Amniotic stem cell (primary cell): Measurements from ENCODE around the gene CLSTN2.
A peak's percentile ranks its signal among the peaks of the same experiment; 100 is the strongest.

Source experiments
- DNase-seq: peaks from one replicate; lab custom pipeline; 2025; lab: John Stamatoyannopoulos, UW

CLSTN2 gene

DNA sequence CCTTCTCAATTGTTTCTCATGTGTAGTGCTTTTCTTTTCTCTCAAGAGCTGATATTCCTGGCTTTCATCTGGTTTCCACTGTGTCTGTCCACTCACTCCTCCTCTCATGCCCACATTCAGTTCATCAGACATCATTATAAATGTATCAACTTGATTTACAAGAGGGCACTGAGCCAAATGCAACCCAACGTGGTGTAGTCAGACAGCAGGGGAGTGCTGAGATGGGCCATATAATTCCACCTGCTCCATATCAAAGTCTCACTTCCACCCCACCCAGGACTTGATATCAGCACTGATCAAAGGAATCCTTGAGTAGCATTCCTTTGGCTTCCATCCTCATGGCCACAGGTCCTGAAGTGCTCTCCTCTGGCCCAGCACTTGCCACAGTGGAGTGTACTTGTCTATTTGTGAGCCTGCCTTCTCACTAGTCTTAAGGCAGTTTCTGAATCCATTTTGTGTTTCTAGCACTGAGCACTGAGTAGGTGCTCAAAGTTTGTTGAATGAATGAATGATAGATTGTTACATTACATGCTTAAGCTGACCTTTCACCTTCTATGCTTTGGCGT lies 252.8 kb downstream of the CLSTN2 start:
- no peak for DNase-seq

DNA sequence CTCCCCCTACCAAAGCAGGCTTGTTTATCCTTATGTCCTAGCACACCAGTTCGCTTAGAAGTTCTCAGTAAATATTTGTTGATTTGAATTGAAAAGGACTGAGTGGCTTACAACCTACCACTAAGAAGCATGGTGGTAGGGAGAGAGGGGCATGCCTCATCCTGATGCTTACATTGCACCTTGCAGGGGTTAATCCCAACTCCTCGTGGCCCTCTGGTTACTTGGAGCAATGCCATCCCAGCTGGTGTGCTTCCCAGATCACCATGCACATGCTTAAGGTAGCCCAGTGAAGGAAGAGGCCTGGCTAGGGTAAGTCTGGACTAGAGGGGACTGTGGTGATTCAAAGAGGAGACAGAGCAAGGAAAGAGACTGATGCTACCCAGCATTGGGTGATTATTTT lies 253.3 kb downstream of the CLSTN2 start:
- no peak for DNase-seq

DNA sequence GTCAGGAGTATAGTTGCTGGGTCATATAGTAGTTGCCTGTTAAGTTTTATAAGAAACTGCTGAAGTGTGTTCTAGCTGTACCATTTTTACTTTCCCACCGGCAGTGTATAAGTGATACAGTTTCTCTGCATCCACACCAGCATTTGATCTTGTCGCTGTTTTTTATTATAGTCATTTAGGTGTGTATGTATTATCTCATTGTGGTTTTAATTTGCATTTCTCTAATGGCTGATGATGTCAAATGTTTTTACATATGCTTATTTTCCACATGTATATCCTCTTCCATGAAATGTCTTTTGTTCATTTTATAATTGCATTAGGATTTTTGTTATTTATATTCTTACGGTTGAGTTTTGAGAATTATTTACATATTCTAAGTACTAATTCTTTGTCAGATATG lies 254.3 kb downstream of the CLSTN2 start:
- DNase-seq, result no peak

DNA sequence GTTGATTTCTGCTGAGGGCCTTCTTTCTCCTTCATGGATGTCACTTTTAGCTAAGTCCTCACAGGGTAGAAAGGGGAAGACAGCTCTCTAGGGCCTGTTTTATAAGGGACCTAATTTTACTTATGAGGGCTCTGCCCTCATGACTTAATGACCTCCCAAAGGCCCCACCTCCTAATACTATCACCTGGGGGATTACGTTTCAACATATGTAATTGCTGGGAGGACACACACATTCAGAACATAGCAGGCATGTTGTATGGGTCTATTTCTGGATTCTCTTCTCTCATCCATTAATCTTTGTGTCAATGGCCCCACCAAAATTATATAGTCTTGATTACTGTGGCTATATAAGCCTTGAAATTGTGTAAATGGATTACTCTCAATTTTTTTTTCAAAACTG lies 255.0 kb downstream of the CLSTN2 start:
- DNase-seq, result no peak

DNA sequence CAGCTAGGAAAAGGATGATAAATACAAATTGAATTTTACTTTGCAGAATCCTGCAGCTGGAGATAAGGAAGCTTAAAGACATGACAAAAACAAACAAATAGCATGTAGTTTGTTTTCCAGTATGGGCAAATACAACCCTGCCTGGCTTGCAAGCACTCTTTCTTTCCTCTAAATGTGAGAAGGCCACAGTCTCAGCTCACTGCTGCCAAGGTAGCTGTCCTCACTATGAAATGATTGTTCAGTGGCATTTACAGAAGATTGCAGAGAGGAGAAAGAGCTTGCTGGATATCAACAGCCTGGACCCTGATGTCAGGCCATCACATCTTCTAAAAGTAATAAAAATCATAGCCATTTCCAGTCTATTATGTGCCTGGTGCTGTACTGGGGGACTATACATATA lies 262.0 kb downstream of the CLSTN2 start:
- no peak for DNase-seq

DNA sequence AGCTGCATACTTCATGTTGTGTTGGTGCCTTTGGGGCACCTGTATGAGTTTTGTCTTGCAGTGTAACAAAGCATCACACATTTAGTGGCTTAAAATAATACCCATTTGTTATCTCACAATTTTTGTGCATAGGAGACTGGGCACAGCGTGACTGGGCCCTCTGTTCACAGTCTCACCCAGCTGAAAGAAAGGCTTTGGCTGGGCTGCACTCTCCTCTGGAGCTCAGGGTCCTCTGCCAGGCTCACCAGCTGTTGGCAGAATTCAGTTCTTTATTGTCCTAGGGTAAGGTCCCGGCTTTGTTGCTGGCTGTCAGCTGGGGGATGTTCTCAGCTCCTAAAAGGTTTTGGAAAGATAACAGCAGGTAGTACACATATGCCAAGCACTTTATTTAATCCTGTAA lies 263.3 kb downstream of the CLSTN2 start:
- DNase-seq, result no peak

DNA sequence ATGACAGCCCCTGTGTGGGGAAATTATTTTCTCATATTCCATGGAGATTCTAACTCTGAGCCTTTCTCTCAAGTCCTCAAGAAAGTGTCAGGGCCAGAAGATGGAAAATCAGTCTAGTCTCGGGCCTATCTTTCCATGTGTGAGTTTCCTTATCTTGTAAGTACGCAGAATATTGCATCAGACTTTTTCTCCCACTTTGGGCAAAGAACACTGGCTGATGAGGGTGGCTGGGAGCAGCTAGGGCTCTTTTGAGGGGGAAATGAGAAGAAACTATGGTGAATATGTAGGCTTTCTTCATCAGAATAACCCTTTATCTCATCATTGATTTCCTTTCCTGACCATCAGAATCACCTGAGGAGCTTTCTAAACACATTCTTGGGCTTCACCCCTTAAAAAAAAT lies 264.0 kb downstream of the CLSTN2 start:
- no peak for DNase-seq

DNA sequence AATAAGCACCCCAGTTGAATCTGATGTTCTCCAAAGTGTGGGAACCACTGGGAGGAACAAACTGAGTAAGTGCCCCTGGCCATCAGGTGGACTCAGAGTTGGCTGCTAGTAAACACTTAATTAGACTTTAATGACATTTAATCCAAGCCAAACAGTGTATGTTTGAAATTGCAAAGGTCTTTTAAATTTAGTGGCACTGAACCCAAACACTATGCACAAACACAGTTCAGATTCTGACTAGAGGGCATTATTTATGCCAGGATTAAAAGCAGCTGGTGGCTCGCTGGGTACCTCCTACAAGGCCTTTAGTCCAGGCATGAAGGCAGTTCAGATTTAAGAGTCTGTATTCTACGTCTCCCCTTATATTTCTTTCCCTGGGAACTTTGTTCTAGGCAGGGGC lies 264.8 kb downstream of the CLSTN2 start:
- no peak for DNase-seq

DNA sequence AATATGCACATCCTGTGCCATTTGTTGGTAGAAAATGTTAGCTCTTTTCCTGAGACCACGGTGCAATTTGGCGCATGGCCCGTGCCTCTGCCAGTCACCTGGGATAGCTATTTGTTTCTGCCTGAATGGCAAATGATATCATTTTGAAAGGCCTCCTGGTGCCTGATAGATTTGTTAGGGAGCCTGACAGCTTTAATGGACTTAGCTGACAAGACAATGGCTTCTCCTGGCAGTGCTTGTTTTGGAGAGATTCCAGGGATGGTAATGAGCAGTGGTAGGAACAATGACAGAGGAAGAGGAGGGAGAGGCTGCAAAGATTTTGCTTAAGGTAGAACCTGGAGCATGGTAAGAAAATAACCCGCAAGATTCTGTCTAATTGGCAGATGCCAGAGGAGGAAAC lies 268.5 kb downstream of the CLSTN2 start:
- DNase-seq, result no peak

DNA sequence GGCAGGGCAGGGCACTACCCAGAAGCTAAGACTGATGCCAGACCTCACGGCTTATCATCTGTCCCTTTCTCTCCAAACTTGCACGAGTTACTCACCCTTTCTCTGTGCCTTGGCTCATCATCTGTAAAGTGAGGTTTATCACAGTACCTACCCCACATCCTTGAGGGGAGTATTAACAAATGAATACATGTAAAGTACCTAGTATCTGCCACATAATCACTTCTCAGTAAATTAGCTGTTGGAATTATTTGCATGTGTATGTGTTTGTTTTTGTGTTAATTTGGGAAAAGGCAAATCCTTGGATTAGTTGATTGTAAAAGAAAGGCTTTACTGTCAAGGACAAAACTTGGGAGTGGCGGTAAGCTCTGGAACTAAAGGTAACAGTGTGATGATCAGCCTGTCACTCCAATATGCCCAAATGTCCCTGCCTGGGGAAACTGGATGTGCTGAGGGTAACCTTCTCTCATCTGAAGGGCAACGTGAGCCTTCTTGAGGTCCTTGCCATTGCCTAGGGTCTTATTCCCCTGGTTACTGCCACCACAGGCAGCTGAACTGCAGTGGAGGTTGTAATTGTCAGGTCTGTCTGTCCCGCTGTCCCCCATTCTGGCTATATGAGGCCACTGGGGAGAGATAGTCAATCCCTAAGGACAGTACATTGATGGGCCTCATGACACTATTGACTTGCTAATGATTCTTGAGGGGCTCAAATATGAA lies 269.4 kb downstream of the CLSTN2 start:
- no peak for DNase-seq

DNA sequence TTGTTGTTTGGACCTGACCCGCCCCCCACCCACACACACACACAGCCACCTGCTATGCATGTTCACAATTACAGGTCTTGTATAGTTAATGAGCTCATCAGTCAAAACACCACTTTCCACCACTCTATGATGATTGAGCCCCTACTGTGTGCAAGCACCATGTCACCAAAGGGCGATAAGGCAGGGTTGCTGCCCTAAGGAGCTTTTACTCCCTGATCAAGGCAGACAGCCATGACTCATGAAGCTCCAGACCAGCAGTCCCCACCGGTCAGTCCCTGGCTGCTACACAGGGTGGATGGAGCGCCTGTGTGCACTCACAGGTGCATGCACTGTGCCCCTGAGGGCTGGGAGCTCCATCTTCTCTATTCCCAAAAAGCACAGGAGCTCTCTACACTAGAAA lies 270.6 kb downstream of the CLSTN2 start:
- DNase-seq, result no peak

DNA sequence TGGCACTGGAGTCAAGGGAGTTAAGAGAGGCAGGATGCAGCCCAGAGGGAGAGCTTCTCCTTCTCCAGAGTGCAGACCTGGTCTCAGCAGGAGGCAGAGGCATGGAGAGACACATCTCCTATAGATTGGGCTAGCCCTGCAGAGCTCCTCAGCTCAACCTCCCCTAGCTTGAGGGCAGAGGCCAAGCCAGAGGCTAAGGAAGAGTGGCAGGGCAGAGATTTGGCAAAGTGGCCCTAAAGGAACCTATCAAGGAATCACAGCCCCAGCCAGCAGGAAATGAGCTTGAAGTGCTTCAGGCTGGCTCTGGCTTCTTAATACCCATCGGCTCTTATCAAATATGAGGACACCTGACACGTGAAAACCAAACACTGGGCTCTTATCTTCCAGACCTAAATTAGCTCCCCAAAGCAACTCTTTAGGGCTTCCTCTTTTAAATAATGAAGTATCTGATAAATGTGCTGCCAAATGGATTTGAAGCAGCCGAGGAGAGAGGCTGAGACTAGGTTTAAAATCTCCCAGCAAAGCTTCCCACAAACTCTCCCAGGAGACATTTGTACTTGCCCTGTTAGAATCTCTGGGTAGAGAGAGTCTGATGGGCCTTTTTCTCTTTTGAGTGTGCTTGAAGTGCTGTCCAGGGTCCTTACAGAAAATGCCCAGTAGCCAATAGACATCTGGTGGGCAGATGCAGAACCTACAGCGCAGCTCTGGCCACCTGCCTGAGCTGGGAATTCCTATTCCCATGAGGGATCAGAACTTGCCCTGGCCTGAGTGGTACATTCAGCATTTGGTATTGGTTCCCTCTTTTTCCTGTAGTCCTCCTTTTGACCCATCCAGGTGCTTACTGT lies 271.4 kb downstream of the CLSTN2 start:
- DNase-seq, result peak; percentile 24

DNA sequence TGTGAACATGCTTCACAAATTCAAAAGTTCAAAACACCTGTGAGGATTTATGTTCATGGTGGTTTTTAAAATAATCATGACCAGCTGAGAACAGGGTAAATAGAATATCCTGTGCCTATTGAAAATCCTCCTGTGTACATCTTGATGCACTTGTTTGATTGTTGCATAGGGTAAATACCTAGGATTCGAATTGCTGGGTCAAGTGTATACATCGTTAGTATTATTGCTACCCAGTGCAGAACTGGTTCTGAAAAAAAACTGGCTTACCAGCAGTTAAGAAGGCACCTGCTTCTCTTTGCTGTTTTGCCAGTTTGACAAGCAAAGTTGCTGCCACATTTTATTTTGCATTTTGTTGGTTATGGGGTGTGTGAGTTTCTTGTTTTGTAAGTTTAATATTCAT lies 272.6 kb downstream of the CLSTN2 start:
- DNase-seq, result no peak

DNA sequence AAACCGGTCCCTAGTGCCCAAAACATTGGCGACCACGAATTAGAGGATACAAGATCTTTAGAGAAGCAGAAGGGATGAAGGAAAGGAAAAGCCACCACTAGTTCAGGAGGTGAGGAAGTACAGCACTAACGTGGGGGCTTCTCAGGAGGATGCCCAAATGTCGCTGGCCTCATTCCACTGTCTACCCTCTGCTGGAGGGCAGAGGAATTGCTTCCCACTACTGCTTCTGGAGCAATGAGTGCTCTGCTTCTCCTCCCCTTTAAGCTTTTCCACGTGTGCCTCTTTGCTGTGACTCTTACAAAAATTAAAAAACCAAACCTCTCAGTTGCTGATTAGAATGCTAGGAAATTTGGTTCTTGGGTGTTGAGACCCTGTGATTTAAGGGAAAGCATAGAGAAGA lies 281.3 kb downstream of the CLSTN2 start:
- no peak for DNase-seq

DNA sequence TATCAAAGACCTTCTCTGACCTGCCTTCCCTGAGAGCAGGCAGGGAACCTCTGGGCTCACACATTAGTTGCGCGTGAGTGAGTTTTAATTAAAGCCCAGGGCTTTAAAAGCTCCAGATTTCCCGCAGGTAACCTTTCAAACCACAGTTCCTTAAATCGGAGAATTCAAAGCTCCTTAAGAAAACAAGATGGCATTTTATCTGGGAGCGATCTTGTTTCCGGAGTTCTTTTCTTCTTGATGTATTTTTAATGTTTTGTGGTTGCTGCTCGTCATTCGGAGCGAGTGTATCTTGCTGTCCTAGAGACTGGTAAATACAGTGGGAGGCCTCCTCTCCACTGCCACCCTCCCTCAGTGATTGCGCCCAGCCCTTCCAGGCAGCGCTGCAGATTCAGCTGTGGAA lies 284.3 kb downstream of the CLSTN2 start:
- no peak for DNase-seq

DNA sequence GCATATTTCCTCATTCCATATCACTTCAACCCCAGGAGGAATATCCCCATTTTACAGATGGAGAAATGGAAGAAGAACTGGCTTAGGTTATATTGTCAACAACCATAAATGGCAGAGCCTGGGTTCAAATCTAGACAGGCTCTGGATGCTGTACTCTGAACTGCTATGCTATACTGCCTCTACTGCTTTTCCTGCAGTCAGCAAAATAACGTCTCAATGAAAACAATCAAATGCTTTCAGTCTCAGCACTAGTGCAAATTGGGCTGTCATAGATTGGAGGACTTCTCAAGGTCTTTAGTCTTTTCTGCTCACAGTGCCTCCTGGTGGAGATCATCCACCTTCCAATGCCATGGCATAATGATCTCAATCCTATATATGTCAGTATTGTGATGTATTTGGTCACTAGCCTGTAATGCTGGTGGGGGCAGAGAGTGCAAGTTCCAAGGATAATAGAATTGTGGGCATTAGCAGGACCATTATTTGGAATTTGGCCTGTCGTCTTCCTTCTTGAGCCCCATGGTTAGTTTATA lies 285.0 kb downstream of the CLSTN2 start:
- DNase-seq, result no peak

DNA sequence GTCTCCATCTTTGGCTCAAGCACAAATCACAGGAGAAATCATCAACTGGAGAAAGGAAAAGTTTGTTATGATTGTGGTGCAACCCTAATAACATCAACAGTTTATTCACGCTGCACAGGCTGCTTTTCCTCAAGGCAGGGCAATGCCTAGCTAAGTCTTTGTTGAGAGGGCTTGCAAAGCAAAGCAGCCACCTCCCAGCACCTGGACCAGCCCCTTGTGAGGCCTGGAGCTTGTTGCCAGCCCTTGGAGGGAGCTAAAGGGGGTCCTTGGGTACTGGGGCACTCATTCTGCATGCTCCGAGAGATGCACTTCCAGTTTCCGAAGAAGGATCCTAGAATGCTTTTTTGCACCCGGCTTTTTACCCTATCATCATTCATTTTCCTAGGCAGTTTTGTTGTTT lies 288.2 kb downstream of the CLSTN2 start:
- DNase-seq, result no peak

DNA sequence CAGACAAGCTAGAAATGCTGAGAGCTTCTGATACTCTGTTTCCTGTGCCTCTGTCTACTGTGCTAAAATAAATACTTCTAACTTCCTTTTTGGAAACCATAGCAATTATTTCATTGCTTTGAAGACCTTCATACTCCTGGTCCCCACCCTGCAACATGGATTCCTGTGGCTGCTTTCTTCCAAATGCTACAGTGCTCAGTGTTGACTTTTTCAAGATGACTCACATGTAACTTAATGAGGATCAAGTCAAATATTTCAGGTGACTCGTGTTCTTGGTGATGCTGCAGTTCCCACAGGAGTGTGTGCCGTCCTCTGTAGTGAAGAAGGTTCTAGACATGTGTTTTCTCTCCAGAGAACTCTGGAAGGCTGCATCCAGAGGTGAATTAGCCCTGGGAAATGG lies 288.6 kb downstream of the CLSTN2 start:
- DNase-seq, result no peak

DNA sequence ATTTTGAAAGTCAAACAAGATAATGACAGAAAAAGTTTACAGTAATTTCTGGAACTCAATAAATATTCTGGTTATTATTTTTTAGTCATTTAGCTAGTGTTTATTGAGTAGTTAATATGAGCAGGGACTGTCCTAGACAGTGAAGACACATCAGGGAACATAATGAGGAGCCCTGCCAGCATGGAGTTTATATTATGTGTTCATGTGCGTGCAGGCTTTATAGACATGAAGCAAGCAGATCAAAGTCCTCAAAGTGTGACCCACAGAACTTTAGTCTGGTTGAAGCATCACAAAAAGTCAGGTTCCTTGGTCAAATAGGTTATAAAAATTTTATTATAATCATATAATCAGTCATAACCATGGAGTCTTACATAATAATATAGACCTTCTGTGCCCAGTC lies 289.3 kb downstream of the CLSTN2 start:
- no peak for DNase-seq

DNA sequence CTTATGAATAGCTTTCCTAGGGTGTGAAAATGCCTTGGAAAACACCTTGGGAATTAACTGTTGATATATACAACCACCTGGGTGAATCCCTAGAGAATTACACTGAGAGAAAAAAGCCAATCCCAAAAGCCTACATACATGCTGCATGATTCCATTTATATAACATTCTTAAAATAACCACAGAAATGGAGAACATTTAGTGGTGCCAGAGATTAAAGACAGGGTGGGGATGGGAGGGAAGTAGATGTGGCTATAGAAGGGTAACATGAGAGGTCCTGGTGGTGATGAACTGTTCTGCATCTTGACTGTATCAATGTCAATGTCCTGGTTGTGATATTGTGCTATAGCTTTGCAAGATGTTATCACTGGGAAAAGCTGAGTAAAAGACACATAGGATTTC lies 291.0 kb downstream of the CLSTN2 start:
- DNase-seq, result no peak

DNA sequence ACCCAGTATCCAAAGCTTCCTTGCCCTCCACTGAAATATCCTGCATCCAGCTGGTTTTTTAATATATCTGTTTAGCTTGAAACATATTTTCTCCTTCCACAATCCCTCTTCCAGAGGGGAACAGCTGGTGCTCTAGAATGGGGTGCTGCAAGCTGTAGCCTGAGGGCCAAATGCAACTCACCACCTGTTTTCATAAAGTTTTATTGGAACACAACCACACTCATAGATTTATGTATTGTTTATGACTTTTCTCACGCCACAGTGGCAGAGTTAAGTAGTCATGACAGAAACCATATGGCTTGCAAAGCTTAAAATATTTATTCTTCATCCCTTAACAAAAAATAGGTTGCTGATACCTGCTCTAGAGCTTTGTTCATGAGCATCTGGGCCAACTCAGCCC lies 298.7 kb downstream of the CLSTN2 start:
- no peak for DNase-seq

DNA sequence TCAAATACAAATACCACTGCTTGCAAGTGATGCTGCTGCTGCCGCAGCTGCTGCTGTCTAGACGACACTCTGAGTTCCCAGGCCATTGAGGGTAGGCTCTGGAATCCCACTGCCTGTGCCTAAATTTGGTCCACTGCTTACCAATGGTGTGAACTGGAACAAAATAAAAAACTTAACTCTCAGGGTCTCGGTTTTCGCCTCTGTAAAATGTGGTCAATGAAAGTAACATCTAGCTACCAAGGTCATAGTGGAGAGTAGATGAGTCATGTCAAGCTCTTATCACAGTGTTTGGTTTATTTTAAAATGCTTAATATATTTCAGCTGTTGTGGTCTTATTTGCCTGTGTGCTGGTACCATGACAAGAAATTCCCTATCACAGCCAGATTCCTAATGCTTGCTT lies 299.3 kb downstream of the CLSTN2 start:
- no peak for DNase-seq

DNA sequence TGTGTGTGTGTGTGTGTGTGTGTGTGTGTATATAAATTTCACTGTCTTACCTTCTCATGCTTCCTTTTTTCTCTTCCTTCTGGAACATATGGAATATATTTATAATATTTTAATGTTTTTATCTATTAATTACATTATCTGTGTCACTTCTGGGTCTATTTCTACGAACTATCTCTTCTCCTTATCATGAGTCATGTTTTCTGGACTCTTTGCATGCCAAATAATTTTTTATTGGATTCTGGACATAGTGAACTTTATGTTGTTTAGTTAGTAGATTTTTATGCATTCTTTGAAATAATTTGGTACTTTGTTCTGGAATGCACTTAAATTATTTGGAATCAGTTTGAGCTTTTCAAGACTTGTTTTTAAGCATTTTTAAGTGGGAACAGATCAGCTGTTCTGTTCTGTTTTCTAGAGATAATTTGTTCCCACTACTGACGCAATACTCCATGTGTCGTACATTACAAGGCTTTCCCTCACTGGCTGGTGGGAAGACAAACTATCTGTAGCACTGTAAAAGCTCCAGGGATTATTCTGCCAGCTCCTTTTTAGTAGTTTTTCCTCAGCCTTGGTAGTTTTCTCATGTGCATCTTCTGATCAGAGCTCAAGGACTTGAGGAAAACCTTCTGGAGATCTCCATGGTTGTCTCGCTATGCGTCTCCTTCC lies 302.0 kb downstream of the CLSTN2 start:
- DNase-seq, result no peak
